Diencephalon (tissue), 1 donor: Measurements from ENCODE around the gene CLMP. TPM values are rescaled to one million over a fixed set of nuclear protein-coding genes. Genes with fewer than 3 reads are reported as not detected.

ENCODE experiments used
- small RNA-seq: library from RNA; depleted of rRNA; stranded (forward); fragments of <200 nt; gene quantifications from one replicate; pipeline ENCODE3, GENCODE V24; 2014
- total RNA-seq: library from RNA; depleted of rRNA; stranded (reverse); fragments of >200 nt; gene quantifications from one replicate; pipeline ENCODE4 v1.2.3, GENCODE V29; 2014

The CLMP gene, protein sequence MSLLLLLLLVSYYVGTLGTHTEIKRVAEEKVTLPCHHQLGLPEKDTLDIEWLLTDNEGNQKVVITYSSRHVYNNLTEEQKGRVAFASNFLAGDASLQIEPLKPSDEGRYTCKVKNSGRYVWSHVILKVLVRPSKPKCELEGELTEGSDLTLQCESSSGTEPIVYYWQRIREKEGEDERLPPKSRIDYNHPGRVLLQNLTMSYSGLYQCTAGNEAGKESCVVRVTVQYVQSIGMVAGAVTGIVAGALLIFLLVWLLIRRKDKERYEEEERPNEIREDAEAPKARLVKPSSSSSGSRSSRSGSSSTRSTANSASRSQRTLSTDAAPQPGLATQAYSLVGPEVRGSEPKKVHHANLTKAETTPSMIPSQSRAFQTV
- 42.0 TPM for total RNA-seq

GRCh38 chr11:123195188-123196059, at the start of gene CLMP:
TSS of gene CLMP (minus strand) at chr11:123195248. CDS start at chr11:123194940, 308 bp downstream.

GRCh38 chr11:123061403-123062157, 133.5 kb downstream of the CLMP start, which contains the start of gene HSPA8:
TSS of gene HSPA8 (minus strand) at chr11:123062136. CDS start at chr11:123061324, 812 bp downstream.

Small RNAs within 50 kb of the gene (small RNA-seq; reads per million reads assigned to genes)
- not detected for gene RPL31P47
- gene SNORD14C: not detected
- gene SNORD14D: not detected
- 142 reads per million, percentile 97 among the genes with 10 or more reads in this experiment for gene SNORD14E

Other genes starting within 250 kb of the CLMP start
- 0.69 TPM for gene BSX, start 213.4 kb downstream of the CLMP start, total RNA-seq
- gene HSPA8, start 133.1 kb downstream of the CLMP start, total RNA-seq: 4,037 TPM
- 62.5 TPM for gene GRAMD1B, start 235.0 kb upstream of the CLMP start, total RNA-seq